GM23248 (cell line): ENCODE measurements around the gene ZFPM1. TPM values are rescaled to one million over a fixed set of nuclear protein-coding genes. Genes with fewer than 3 reads are reported as not detected.

Experiments used
- DNase-seq: peaks from one replicate; pipeline ENCODE4 v3.0.0-alpha.2; 2015
- H2AFZ ChIP-seq: fragments of 200-600 bp; sonication (generic); 2 replicates; pipeline ENCODE4 v1.6.1; 2016; ENCODE audit warnings: antibody characterized with exemption
- H3F3A ChIP-seq: fragments of 200-600 bp; sonication (generic); 2 replicates; pipeline ENCODE4 v1.6.1; 2016; ENCODE audit warnings: mild to moderate bottlenecking, antibody characterized with exemption, mixed run types; ENCODE audit not compliant: insufficient read depth
- H3K27ac ChIP-seq: fragments of 200-600 bp; sonication (generic); 2 replicates; pipeline ENCODE4 v1.5.1; 2016; ENCODE audit warnings: mild to moderate bottlenecking
- H3K27me3 ChIP-seq: fragments of 200-600 bp; sonication (generic); replicated peaks from 2 replicates; pipeline ENCODE4 v1.6.1; 2016; ENCODE audit warnings: mild to moderate bottlenecking; ENCODE audit not compliant: insufficient read depth
- H3K36me3 ChIP-seq: fragments of 200-600 bp; sonication (generic); 2 replicates; pipeline ENCODE4 v1.6.1; 2016; ENCODE audit warnings: low read depth, mild to moderate bottlenecking
- H3K4me1 ChIP-seq: fragments of 200-600 bp; sonication (generic); 2 replicates; pipeline ENCODE4 v1.6.1; 2016; ENCODE audit warnings: mild to moderate bottlenecking; ENCODE audit not compliant: insufficient read depth
- H3K4me2 ChIP-seq: fragments of 200-600 bp; sonication (generic); one replicate; pipeline ENCODE4 v1.6.1; 2016; ENCODE audit warnings: mild to moderate bottlenecking; ENCODE audit not compliant: unreplicated experiment
- H3K4me3 ChIP-seq: fragments of 200-600 bp; sonication (generic); 2 replicates; pipeline ENCODE4 v1.5.1; 2016; ENCODE audit warnings: mild to moderate bottlenecking
- H3K79me2 ChIP-seq: fragments of 200-600 bp; sonication (generic); 2 replicates; pipeline ENCODE4 v1.6.1; 2016; ENCODE audit warnings: mild to moderate bottlenecking; ENCODE audit not compliant: insufficient read depth
- H3K9ac ChIP-seq: fragments of 200-600 bp; sonication (generic); 2 replicates; pipeline ENCODE4 v1.6.1; 2016; ENCODE audit warnings: mild to moderate bottlenecking
- H3K9me2 ChIP-seq: fragments of 200-600 bp; sonication (generic); 2 replicates; pipeline ENCODE4 v1.6.1; 2016; ENCODE audit warnings: mixed run types, mild to moderate bottlenecking, moderate library complexity; ENCODE audit not compliant: insufficient read depth
- H3K9me3 ChIP-seq: fragments of 200-600 bp; sonication (generic); one replicate; pipeline ENCODE4 v1.6.1; 2017; ENCODE audit warnings: low read depth
- H4K20me1 ChIP-seq: fragments of 200-600 bp; sonication (generic); 2 replicates; pipeline ENCODE4 v1.6.0; 2016; ENCODE audit not compliant: insufficient read depth
- EZH2 ChIP-seq: fragments of 200-600 bp; sonication (generic); IDR thresholded peaks from 2 replicates; pipeline ENCODE4 v1.6.1; 2018; ENCODE audit warnings: antibody characterized with exemption, mild to moderate bottlenecking; ENCODE audit not compliant: insufficient read depth, poor library complexity, severe bottlenecking
- EZH2phosphoT487 ChIP-seq: fragments of 200-600 bp; sonication (generic); IDR thresholded peaks from 2 replicates; pipeline ENCODE4 v1.6.1; 2018; ENCODE audit warnings: antibody characterized with exemption, moderate library complexity, mild to moderate bottlenecking, low read depth; ENCODE audit not compliant: insufficient read depth
- WGBS, 2 experiments: methylation state at CpG; one replicate each; pipeline ENCODE4 v1.1.6; 2015 to 2017; ENCODE audit warnings: low lambda C conversion rate in 2 of 2, low coverage in 1 of 2; ENCODE audit errors: missing lambda C conversion rate in 2 of 2; 5-methylcytosine and 5-hydroxymethylcytosine counted together
- in situ Hi-C: fragments of 300-500 bp; cut with MboI; formaldehyde crosslinking; loops from 2 replicates; pipeline ENCODE4 v1.15.0; 2020
- microRNA-seq: library from miRNA; unstranded; fragments of <30 nt; microRNA quantifications from one replicate; pipeline ENCODE4, GENCODE V29; 2016; ENCODE audit warnings: borderline number of aligned reads
- polyA plus RNA-seq: library from polyadenylated mRNA; unstranded; fragments of >200 nt; fragmentation: Nextera tagmentation; extraction: Ambion mirVana; gene quantifications from 2 replicates; pipeline ENCODE4 v1.2.1, GENCODE V29; 2016
- small RNA-seq: library from RNA; depleted of rRNA; stranded (forward); fragments of <200 nt; gene quantifications from one replicate; pipeline ENCODE3, GENCODE V24; 2014; ENCODE audit warnings: low read depth, low replicate concordance
- total RNA-seq: library from RNA; depleted of rRNA; stranded (reverse); fragments of >200 nt; shearing (Covaris generic); gene quantifications from 2 replicates; pipeline ENCODE4 v1.2.3, GENCODE V29; 2014; rRNA removed

The ZFPM1 gene
- total and polyA plus RNA-seq, 2 experiments from 2014 or later, result 0.06 to 2.4 TPM

- 92 to 94% methylated on average over 14 of the region's 14 CpGs for WGBS, 2 experiments
- in situ Hi-C loops, result no loop called here
- H3K4me1 ChIP-seq, result no peaks in the 10 kb centered on the region
- H3K9me2 ChIP-seq, result no peaks in the 10 kb centered on the region
- DNase-seq, result no peak
- H3K36me3 ChIP-seq, result peaks cover 9% of the 10 kb centered on the region; the same call in 1 of the 2 replicates
- H2AFZ ChIP-seq, result no peak overlapping the region
- H3K4me3 ChIP-seq, result no peak overlapping the region
- H3K4me2 ChIP-seq, result no peak overlapping the region
- H3K79me2 ChIP-seq, result peaks cover 75% of the 10 kb centered on the region
- TF ChIP-seq EZH2phosphoT487 (no peak), EZH2 (no peak)
- H3K27ac ChIP-seq, result no peak overlapping the region
- no peaks in the 10 kb centered on the region for H3F3A ChIP-seq
- H4K20me1 ChIP-seq, result no peaks in the 10 kb centered on the region
- no peaks in the 10 kb centered on the region for H3K9me3 ChIP-seq
- H3K27me3 ChIP-seq, result no peaks in the 10 kb centered on the region
- H3K9ac ChIP-seq, result no peak overlapping the region
These were observed 130.0 kb downstream of the ZFPM1 start for GRCh38 chr16:88582912-88583575.

- no peak for DNase-seq
- Histone ChIP-seq H4K20me1 (no peaks in the 10 kb centered on the region), H3K9me3 (no peaks in the 10 kb centered on the region), H3K9me2 (no peaks in the 10 kb centered on the region), H3K4me3 (no peak overlapping the region), H3K9ac (no peak overlapping the region), H3K36me3 (peaks cover 22% of the 10 kb centered on the region; the same call in 1 of the 2 replicates), H3F3A (no peaks in the 10 kb centered on the region), H3K4me1 (no peaks in the 10 kb centered on the region), H3K27ac (no peak overlapping the region), H3K27me3 (no peaks in the 10 kb centered on the region), H3K79me2 (peaks cover 60% of the 10 kb centered on the region), H3K4me2 (no peak overlapping the region), H2AFZ (no peak overlapping the region)
- TF ChIP-seq EZH2phosphoT487 (no peak), EZH2 (no peak)
- in situ Hi-C loops, result no loop called here
- 81 to 83% methylated on average over 6 of the region's 6 CpGs for WGBS, 2 experiments
These were observed 131.6 kb downstream of the ZFPM1 start for GRCh38 chr16:88584676-88585075.

GRCh38 chr16:88585269-88585668 lies 132.2 kb downstream of the ZFPM1 start:
- no peak overlapping the region for H3K4me2 ChIP-seq
- H3K79me2 ChIP-seq, result peaks cover 60% of the 10 kb centered on the region
- no peaks in the 10 kb centered on the region for H3K4me1 ChIP-seq
- no peaks in the 10 kb centered on the region for H3K9me2 ChIP-seq
- H4K20me1 ChIP-seq, result no peaks in the 10 kb centered on the region
- no peaks in the 10 kb centered on the region for H3F3A ChIP-seq
- no peaks in the 10 kb centered on the region for H3K9me3 ChIP-seq
- 76 to 80% methylated on average over 8 of the region's 8 CpGs for WGBS, 2 experiments
- no peak overlapping the region for H3K27ac ChIP-seq
- H3K27me3 ChIP-seq, result no peaks in the 10 kb centered on the region
- no peak for DNase-seq
- no peak overlapping the region for H3K9ac ChIP-seq
- H3K4me3 ChIP-seq, result no peak overlapping the region
- in situ Hi-C loops, result no loop called here
- H3K36me3 ChIP-seq, result peaks cover 27% of the 10 kb centered on the region; the same call in 1 of the 2 replicates
- TF ChIP-seq EZH2, result no peak
- TF ChIP-seq EZH2phosphoT487, result no peak
- H2AFZ ChIP-seq, result no peak overlapping the region

- no peaks in the 10 kb centered on the region for H3K4me1 ChIP-seq
These were observed 133.0 kb downstream of the ZFPM1 start for GRCh38 chr16:88585927-88586581.

More at GRCh38 chr16:88585927-88586581, 133.0 kb downstream of the ZFPM1 start:
- H3K9me3 ChIP-seq, result no peaks in the 10 kb centered on the region
- in situ Hi-C loops, result no loop called here
- peaks cover 52% of the 10 kb centered on the region for H3K79me2 ChIP-seq
- H3K27ac ChIP-seq, result no peak overlapping the region
- no peak for DNase-seq
- no peak overlapping the region for H3K9ac ChIP-seq
- TF ChIP-seq EZH2phosphoT487 (no peak), EZH2 (no peak)
- no peaks in the 10 kb centered on the region for H3K27me3 ChIP-seq
- no peaks in the 10 kb centered on the region for H3F3A ChIP-seq
- H3K4me2 ChIP-seq, result no peak overlapping the region
- no peak overlapping the region for H3K4me3 ChIP-seq
- H3K9me2 ChIP-seq, result no peaks in the 10 kb centered on the region
- no peak overlapping the region for H2AFZ ChIP-seq
- WGBS, 2 experiments, result 93 to 95% methylated on average over 13 of the region's 13 CpGs
- H4K20me1 ChIP-seq, result no peaks in the 10 kb centered on the region
- H3K36me3 ChIP-seq, result peaks cover 27% of the 10 kb centered on the region; the same call in 1 of the 2 replicates

Small RNAs within 50 kb of the gene (microRNA-seq; reads per million reads assigned to microRNA genes)
- gene MIR5189, result not detected

Small RNAs within 50 kb of the gene (small RNA-seq; reads per million reads assigned to genes)
- not detected for gene MIR5189

Other genes with a start within 250 kb of the ZFPM1 start
- 2.3 and 2.6 TPM in 2 replicates for gene ZNF469, start 70.3 kb upstream of the ZFPM1 start, total RNA-seq
- 0.65 and 0.70 TPM in 2 replicates for gene ZNF469, start 70.3 kb upstream of the ZFPM1 start, polyA plus RNA-seq
- 8.9 and 9.7 TPM in 2 replicates for gene ZC3H18, start 117.1 kb downstream of the ZFPM1 start, total RNA-seq
- gene ZC3H18, start 117.1 kb downstream of the ZFPM1 start, polyA plus RNA-seq, result 23.1 and 24.9 TPM in 2 replicates
- not detected in 2 replicates for gene IL17C, start 185.3 kb downstream of the ZFPM1 start, total RNA-seq
- not detected in 2 replicates for gene IL17C, start 185.3 kb downstream of the ZFPM1 start, polyA plus RNA-seq
- gene CYBA, start 197.8 kb downstream of the ZFPM1 start, total RNA-seq, result 332 and 338 TPM in 2 replicates
- gene CYBA, start 197.8 kb downstream of the ZFPM1 start, polyA plus RNA-seq, result 270 and 283 TPM in 2 replicates
- 25.0 and 29.1 TPM in 2 replicates for gene MVD, start 209.8 kb downstream of the ZFPM1 start, total RNA-seq
- gene MVD, start 209.8 kb downstream of the ZFPM1 start, polyA plus RNA-seq, result 27.4 and 28.6 TPM in 2 replicates
- not detected in 2 replicates for gene SNAI3, start 233.2 kb downstream of the ZFPM1 start, total RNA-seq
- 0.35 and 0.71 TPM in 2 replicates for gene SNAI3, start 233.2 kb downstream of the ZFPM1 start, polyA plus RNA-seq